HuH-7.5 (cell line): ENCODE data around the gene CRISP2.

ENCODE experiments used
- DNase-seq: peaks from one replicate; pipeline ENCODE4 v3.0.0; 2011; ENCODE audit warnings: low spot score

The CRISP2 gene

GRCh38 chr6:49653942-49654341, 59.4 kb downstream of the CRISP2 start:
- DNase-seq, result no peak

- DNase-seq, result no peak
Measured at GRCh38 chr6:49653438-49653837, 59.9 kb downstream of the CRISP2 start.

GRCh38 chr6:49651239-49651638, 62.1 kb downstream of the CRISP2 start:
- no peak for DNase-seq

- no peak for DNase-seq
Measured at GRCh38 chr6:49649988-49650387, 63.4 kb downstream of the CRISP2 start.

GRCh38 chr6:49648036-49648435, 65.3 kb downstream of the CRISP2 start:
- DNase-seq, result no peak

- DNase-seq, result no peak
Measured at GRCh38 chr6:49647476-49647875, 65.9 kb downstream of the CRISP2 start.

- no peak for DNase-seq
Measured at GRCh38 chr6:49646942-49647341, 66.4 kb downstream of the CRISP2 start.

GRCh38 chr6:49646130-49646824, 67.1 kb downstream of the CRISP2 start:
- DNase-seq, result no peak

GRCh38 chr6:49645139-49645538, 68.2 kb downstream of the CRISP2 start:
- no peak for DNase-seq
